Keratinocyte (primary cell): ENCODE measurements around the gene TBC1D30. TPM values are rescaled to one million over a fixed set of nuclear protein-coding genes. Genes with fewer than 3 reads are reported as not detected.

Source experiments
- DNase-seq: peaks from one replicate; pipeline ENCODE4 v3.0.0-alpha.2; 2011; ENCODE audit warnings: low read depth, missing footprints, low spot score
- FAIRE-seq: peaks from 2 replicates; lab custom pipeline; 2011; peaks lifted over from hg19 to GRCh38; lab: Jason Lieb, UNC
- H2AFZ ChIP-seq: 2 replicates; pipeline ENCODE4 v1.6.0; 2012; ENCODE audit warnings: low read length, control low read depth, inconsistent platforms; ENCODE audit not compliant: control insufficient read depth
- H3K27ac ChIP-seq: 2 replicates; pipeline ENCODE4 v1.5.1; 2011; ENCODE audit warnings: low read length; ENCODE audit not compliant: control insufficient read depth, insufficient read depth
- H3K27me3 ChIP-seq: 3 replicates; pipeline ENCODE4 v1.6.0; 2011; ENCODE audit warnings: low read length; ENCODE audit not compliant: control insufficient read depth, insufficient read depth; ENCODE audit errors: extremely low read depth
- H3K36me3 ChIP-seq, 2 experiments: 2 replicates in 1 of 2; 3 replicates in 1 of 2; pipeline ENCODE4 v1.5.1; 2011; ENCODE audit warnings: low read length in 2 of 2, mild to moderate bottlenecking in 1 of 2; ENCODE audit not compliant: control insufficient read depth in 2 of 2, insufficient read depth in 2 of 2; ENCODE audit errors: extremely low read depth in 1 of 2
- H3K4me1 ChIP-seq: 3 replicates; pipeline ENCODE4 v1.5.1; 2011; ENCODE audit warnings: low read length; ENCODE audit not compliant: control insufficient read depth, insufficient read depth; ENCODE audit errors: extremely low read depth
- H3K4me2 ChIP-seq: 3 replicates; pipeline ENCODE4 v1.6.0; 2011; ENCODE audit warnings: low read depth, low read length; ENCODE audit not compliant: control insufficient read depth, insufficient read depth; ENCODE audit errors: extremely low read depth
- H3K4me3 ChIP-seq, 3 experiments: fragments of 200-600 bp in 1 of 3; sonication (generic) in 1 of 3; 2 replicates in 2 of 3; 3 replicates in 1 of 3; pipeline ENCODE4 v1.5.1; 2011 to 2016; ENCODE audit warnings: low read length in 3 of 3, mild to moderate bottlenecking in 3 of 3, control low read depth in 2 of 3, inconsistent platforms in 1 of 3, low read depth in 1 of 3, mixed read lengths in 1 of 3, mixed run types in 1 of 3, moderate library complexity in 1 of 3; ENCODE audit not compliant: control insufficient read depth in 2 of 3, insufficient read depth in 2 of 3; ENCODE audit errors: extremely low read depth in 1 of 3
- H3K79me2 ChIP-seq: 2 replicates; pipeline ENCODE4 v1.6.0; 2012; ENCODE audit warnings: low read length; ENCODE audit not compliant: control insufficient read depth, insufficient read depth
- H3K9ac ChIP-seq: 3 replicates; pipeline ENCODE4 v1.6.0; 2011; ENCODE audit warnings: low read length; ENCODE audit not compliant: control insufficient read depth, insufficient read depth; ENCODE audit errors: extremely low read depth
- H3K9me1 ChIP-seq: 3 replicates; pipeline ENCODE4 v1.6.0; 2011; ENCODE audit warnings: low read length; ENCODE audit not compliant: control insufficient read depth, insufficient read depth; ENCODE audit errors: extremely low read depth
- H3K9me3 ChIP-seq: 2 replicates; pipeline ENCODE4 v1.5.1; 2012; ENCODE audit warnings: low read depth, low read length; ENCODE audit not compliant: control insufficient read depth
- H4K20me1 ChIP-seq: 3 replicates; pipeline ENCODE4 v1.6.0; 2011; ENCODE audit warnings: low read length; ENCODE audit not compliant: control insufficient read depth, insufficient read depth; ENCODE audit errors: extremely low read depth
- EZH2 ChIP-seq: IDR thresholded peaks from one replicate; pipeline ENCODE4 v1.6.1; 2012; ENCODE audit warnings: inconsistent platforms, mild to moderate bottlenecking, low read length, moderate library complexity
- dilution Hi-C: fragments of 300-500 bp; cut with MboI; formaldehyde crosslinking; loops from one replicate; pipeline ENCODE4 v1.7.0; 2020; ENCODE audit warnings: low sequenced_read_pairs; ENCODE audit not compliant: extremely low pct_ligation_motif_present
- polyA plus RNA-seq, 5 experiments: library from polyadenylated mRNA; depleted of rRNA in 3 of 5; stranded (reverse) in 3 of 5; stranded (forward) in 1 of 5; unstranded in 1 of 5; fragments of >200 nt; gene quantifications; 1 replicate in 1 of 5; 2 replicates in 3 of 5; 3 replicates in 1 of 5; pipeline versions ENCODE4 v1.2.1 to v1.2.3, GENCODE V29; 2011 to 2012; ENCODE audit warnings: missing spikeins in 2 of 5, low read depth in 1 of 5, low replicate concordance in 1 of 5
- TF ChIP-seq, protein P1 (sequence below), 3 experiments: IDR thresholded peaks in 1 of 3; conservative IDR thresholded peaks in 1 of 3; optimal IDR thresholded peaks in 1 of 3; 2 replicates in 2 of 3; 3 replicates in 1 of 3; pipeline versions ENCODE3 to v1.5.1; 2011; ENCODE audit warnings: low read length in 3 of 3, mild to moderate bottlenecking in 3 of 3, moderate library complexity in 2 of 3, control low read depth in 1 of 3, inconsistent platforms in 1 of 3; ENCODE audit not compliant: insufficient read depth in 2 of 3; ENCODE audit errors: extremely low read depth in 1 of 3

The TBC1D30 gene
- polyA plus RNA-seq, 1 donor (not counting 4 experiments of a cell fraction or from before 2014, with no cell fraction given): 0.50 TPM

DNA sequence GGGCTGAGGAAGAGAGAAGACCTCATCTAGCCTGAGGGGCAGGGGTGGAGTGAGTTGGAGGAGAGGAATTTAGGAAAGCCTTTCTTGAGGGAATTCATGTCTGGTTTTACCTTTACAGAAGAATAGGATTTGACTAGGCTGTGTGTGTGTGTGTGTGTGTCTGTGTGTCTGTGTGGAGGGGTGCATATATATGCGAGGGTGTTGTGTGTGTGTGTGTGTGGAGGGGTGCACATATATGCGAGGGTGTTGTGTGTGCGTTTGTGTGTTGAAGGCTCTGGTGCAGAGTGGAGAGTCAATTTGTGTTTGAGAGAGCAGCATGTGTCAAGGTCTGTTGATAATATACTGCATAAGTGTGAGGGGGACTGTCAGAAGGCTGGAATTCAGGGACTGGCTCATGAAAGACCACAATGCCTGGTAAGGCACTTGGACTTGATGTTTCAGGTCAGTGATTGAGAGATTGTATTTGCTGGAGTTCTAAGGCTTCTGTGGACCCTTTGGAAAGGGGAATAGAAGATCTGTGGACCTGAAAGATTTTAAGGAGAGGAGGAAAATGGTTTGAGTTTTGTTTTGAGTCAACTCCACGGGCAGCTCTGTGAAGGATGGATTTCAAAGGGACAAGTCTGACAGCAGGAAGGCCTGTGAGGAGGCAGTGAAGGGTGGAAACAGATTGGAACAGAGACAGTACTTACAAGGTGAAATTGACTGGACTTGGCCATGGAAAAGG is 34.6 kb downstream of the TBC1D30 start:
- Histone ChIP-seq H3K4me1 (no peaks in the 10 kb centered on the region), H3K79me2 (no peaks in the 10 kb centered on the region), H3K36me3 (no peaks in the 10 kb centered on the region), H3K4me3 (no peak overlapping the region), H4K20me1 (no peaks in the 10 kb centered on the region), H3K27ac (no peak overlapping the region), H3K9me3 (no peaks in the 10 kb centered on the region), H3K27me3 (peaks cover 3% of the 10 kb centered on the region), H3K4me2 (no peak overlapping the region), H2AFZ (no peak overlapping the region), H3K9me1 (no peaks in the 10 kb centered on the region), H3K9ac (no peak overlapping the region)
- TF ChIP-seq EZH2: no peak
- TF ChIP-seq, protein P1, sequence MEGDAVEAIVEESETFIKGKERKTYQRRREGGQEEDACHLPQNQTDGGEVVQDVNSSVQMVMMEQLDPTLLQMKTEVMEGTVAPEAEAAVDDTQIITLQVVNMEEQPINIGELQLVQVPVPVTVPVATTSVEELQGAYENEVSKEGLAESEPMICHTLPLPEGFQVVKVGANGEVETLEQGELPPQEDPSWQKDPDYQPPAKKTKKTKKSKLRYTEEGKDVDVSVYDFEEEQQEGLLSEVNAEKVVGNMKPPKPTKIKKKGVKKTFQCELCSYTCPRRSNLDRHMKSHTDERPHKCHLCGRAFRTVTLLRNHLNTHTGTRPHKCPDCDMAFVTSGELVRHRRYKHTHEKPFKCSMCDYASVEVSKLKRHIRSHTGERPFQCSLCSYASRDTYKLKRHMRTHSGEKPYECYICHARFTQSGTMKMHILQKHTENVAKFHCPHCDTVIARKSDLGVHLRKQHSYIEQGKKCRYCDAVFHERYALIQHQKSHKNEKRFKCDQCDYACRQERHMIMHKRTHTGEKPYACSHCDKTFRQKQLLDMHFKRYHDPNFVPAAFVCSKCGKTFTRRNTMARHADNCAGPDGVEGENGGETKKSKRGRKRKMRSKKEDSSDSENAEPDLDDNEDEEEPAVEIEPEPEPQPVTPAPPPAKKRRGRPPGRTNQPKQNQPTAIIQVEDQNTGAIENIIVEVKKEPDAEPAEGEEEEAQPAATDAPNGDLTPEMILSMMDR (optimal IDR thresholded peaks at IDR 0.05 in 1 of 3, IDR thresholded peaks at IDR 0.05 in 1 of 3, conservative IDR thresholded peaks at IDR 0.05 in 1 of 3; ENCODE audit: extremely low read depth in 1 of 3, insufficient read depth in 2 of 3, low read length in 3 of 3): no peak
- no peak for FAIRE-seq
- dilution Hi-C loops: no loop called here
- DNase-seq: no peak

DNA sequence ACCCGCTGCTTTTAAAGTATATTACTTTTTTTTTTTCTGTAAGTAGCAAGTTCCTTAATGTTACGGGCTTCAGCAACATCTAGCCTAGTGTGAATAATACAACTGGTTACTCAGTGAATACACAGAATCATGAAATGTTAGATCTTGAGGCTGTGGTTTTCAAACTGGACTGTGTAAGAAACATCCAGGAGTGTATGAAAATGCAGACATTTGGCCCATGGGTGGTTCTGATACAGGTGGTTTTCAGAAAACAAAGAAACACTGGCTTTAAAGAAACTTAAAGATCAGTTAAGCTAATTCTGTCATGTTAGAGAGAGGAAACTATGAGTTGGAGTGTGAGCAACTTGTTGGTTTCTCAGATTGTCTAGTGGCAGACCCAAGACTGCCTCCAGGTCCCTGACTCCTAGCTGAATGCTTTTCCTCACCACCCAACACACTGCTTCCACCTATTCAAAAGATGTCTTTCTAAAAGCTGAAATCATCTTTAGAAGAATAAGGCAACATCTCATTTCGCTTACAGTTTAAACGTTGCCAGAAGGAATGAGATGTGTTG is 36.1 kb downstream of the TBC1D30 start:
- dilution Hi-C loops: no loop called here
- Histone ChIP-seq H3K27ac (no peak overlapping the region), H3K9ac (no peak overlapping the region), H3K4me2 (no peak overlapping the region), H4K20me1 (no peaks in the 10 kb centered on the region), H2AFZ (no peak overlapping the region), H3K27me3 (peaks cover 7% of the 10 kb centered on the region), H3K36me3 (no peaks in the 10 kb centered on the region), H3K4me1 (no peaks in the 10 kb centered on the region), H3K4me3 (no peak overlapping the region), H3K9me1 (no peaks in the 10 kb centered on the region), H3K79me2 (no peaks in the 10 kb centered on the region), H3K9me3 (no peaks in the 10 kb centered on the region)
- FAIRE-seq: no peak
- no peak for TF ChIP-seq EZH2
- TF ChIP-seq, protein P1 (optimal IDR thresholded peaks at IDR 0.05 in 1 of 3, IDR thresholded peaks at IDR 0.05 in 1 of 3, conservative IDR thresholded peaks at IDR 0.05 in 1 of 3; ENCODE audit: extremely low read depth in 1 of 3, insufficient read depth in 2 of 3, low read length in 3 of 3): no peak
- no peak for DNase-seq
